ENCODE data around the gene FZD4.
"Not testable (repeated sequence)": the region's sequence is repeated elsewhere in the genome, so short reads cannot be mapped to it uniquely, and the experiment has no call there.

The FZD4 gene

DNA sequence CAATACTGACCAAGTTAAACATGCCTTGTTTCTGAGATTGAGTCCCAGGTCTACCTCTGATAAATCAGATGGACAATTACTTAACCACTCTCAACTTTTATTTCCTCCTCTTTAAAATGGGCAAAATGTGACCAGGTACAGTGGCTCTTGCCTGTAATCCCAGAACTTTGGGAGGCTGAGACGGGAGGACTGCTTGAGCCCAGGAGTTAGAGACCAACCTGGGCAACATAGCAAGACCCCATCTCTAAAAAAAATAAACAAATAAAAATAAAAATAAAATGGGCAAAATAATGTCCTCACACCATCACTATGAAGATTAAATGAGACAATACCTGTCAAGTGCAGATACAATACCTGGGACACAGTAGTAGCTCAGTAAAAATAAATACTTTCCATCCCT is 33.0 kb downstream of the FZD4 start:
- TF ChIP-seq, protein P1, sequence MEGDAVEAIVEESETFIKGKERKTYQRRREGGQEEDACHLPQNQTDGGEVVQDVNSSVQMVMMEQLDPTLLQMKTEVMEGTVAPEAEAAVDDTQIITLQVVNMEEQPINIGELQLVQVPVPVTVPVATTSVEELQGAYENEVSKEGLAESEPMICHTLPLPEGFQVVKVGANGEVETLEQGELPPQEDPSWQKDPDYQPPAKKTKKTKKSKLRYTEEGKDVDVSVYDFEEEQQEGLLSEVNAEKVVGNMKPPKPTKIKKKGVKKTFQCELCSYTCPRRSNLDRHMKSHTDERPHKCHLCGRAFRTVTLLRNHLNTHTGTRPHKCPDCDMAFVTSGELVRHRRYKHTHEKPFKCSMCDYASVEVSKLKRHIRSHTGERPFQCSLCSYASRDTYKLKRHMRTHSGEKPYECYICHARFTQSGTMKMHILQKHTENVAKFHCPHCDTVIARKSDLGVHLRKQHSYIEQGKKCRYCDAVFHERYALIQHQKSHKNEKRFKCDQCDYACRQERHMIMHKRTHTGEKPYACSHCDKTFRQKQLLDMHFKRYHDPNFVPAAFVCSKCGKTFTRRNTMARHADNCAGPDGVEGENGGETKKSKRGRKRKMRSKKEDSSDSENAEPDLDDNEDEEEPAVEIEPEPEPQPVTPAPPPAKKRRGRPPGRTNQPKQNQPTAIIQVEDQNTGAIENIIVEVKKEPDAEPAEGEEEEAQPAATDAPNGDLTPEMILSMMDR (conservative IDR thresholded peaks at IDR 0.05): no peak
- no peak overlapping the region for H3K27ac ChIP-seq

DNA sequence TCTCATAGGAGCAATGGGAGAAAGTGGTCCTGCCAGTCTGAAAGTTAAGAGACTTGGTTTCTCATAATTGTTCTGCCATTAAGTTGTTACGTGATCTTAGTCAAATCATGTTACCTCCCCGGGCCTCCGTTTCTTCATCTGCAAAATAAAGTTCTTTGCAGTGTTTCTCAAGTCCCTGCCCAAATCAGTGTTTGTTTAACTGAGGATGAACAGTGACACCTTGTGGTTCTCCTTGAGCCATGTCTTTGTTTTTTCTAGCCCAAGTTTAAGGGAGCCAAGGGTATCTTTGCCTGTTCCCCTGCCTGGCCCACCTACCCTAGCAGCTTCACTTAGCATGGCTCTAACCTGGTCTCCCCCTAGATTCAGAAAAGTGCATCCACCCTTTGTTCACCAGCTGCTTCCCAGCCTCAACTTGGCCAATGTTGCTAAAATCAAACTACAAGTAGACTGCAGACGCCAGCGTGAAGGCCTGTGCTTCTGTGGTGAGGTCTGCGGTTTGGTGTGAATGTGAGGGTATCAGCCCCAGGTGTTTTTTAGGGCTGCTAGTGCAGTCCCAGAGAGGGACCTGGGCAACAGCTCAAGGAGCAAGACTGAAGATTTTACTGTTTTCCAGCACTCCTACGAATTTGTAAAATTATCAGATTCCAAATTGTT is 35.5 kb downstream of the FZD4 start:
- H3K27ac ChIP-seq: no peak overlapping the region
- TF ChIP-seq, protein P1 (conservative IDR thresholded peaks at IDR 0.05): peak; percentile 85

DNA sequence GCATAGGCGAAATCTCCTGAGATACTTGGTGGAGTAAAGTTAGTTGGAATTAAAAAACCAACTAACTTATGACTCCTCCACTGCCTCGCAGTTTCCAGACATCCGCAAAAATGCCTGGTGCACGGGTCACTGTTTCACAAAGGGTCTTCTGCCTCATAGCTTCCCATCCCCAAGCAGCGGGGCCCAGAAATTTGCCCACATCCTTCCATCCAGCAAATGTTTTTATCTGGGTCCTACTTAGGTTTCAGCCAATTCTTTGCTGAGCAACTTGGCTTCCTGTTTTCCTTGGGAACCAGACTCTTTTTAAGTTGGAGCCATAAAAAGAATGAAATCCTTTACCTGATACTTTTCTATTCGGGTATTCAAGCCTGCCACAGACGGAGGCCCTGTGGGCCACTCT is 36.2 kb downstream of the FZD4 start:
- H3K27ac ChIP-seq: no peak overlapping the region
- TF ChIP-seq, protein P1 (conservative IDR thresholded peaks at IDR 0.05): no peak

DNA sequence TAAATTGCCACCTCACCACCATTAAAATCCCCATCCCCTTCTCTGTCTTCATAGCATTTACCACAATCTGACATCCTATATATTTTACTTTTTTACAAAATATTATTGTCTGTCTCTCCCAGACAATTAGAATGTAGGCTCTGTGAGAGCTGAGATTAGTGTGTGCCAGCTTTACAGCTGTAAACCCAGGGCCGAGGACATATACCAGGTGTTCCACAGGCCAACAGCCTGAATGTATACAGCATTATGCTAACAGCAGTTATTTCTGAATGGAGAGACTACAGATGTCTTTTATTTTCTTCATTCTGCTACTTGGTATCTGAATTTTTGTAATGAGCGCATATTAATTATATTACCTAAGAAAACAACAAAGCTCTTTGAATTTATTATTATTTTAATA is 36.7 kb downstream of the FZD4 start:
- TF ChIP-seq, protein P1 (conservative IDR thresholded peaks at IDR 0.05): no peak

DNA sequence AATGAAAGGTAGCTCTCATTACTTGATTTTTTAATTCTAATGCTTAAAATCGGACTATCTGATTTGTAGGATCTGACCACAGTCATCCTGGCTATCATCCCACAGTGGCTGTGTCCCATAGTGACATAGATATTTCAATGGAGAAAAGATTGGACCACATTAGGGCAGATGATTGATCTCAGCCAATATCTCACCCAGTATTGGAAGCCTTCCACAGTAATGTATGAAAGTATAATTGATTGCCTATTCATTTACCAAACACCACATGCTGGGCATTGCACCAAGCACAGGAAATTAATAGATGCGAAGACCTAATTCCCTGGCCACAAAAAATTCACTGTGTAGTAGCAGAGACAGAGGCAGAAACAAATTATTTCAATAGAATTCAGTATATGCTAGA is 37.6 kb downstream of the FZD4 start:
- TF ChIP-seq, protein P1 (conservative IDR thresholded peaks at IDR 0.05): no peak
- H3K27ac ChIP-seq: no peak overlapping the region

More for the DNA sequence above, 36.7 kb downstream of the FZD4 start:
- no peak overlapping the region for H3K27ac ChIP-seq

DNA sequence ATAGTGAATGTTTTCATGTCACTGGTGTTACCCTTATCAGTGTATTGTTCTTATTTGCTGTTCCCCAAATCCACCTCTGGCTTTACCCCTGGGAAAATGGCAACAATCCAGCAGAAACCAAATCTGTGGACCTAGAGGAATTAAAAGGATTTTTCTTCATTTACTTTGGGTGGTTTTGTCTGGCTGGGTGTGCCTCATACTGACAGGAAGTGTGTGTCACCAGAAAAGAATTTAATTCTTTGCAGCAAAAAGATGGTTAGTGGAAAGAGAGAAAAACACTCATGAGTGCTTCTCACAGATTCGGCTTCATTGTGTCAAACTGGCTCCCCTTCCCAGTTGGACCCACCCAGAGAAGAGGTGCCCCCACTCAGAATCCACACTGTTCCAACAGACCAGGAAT is 38.9 kb downstream of the FZD4 start:
- no peak overlapping the region for H3K27ac ChIP-seq
- TF ChIP-seq, protein P1 (conservative IDR thresholded peaks at IDR 0.05): no peak

DNA sequence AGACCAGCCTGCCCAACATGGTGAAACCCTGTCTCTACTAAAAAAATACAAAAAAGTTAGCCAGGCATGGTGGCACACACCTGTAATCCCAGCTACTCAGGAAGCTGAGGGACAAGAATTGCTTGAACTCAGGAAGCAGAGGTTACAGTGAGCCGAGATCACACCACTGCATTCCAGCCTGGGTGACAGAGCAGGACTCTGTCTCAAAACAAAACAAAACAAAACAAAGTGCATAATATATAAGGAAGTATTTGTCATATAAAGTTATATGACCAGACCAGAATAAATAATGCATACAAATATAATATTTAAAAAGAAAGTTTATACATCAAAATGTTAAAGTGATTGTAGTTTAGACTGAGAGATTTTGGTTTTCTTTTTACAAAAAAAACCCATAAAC is 39.3 kb downstream of the FZD4 start:
- H3K27ac ChIP-seq: not testable (repeated sequence)

DNA sequence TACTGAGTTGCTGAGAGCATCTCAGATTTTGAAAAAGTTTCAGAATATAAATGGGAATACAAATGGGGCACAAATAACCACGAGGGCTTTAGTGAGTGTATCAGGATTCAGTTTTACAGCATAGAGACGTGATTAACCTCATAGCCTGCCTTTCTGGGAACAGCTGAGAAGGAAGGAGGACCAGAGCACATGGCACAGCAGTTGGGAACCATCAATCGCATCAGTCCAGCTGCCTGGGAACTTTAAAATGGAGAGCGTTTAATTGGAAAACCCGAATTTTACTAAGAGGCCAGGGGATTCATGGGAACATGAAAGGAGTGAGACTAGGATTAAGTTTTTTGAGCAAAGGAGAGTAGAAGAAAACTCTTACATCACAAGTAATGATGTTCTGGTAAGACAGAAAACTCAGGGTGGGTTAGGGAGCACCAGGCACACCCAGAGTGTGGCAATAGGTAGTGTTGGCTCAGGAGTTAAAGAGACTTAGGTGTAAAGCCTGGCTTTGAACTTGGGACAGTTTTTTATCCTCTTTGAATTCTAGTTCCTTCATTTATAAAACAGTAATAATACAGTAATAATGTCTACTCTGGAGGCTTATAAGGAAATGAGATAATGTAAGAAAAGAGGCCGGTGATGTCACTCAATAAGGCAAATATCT is 40.2 kb downstream of the FZD4 start:
- TF ChIP-seq, protein P1 (conservative IDR thresholded peaks at IDR 0.05): no peak
- H3K27ac ChIP-seq: no peak overlapping the region
